Vagina (tissue), 2 donors: ENCODE measurements around the gene EGFLAM.

Experiments
- POLR2A ChIP-seq, 2 donors: fragments of 450-650 bp; IDR thresholded peaks; one replicate each; pipeline ENCODE4 v1.6.1; 2017; ENCODE audit warnings: antibody characterized with exemption in 2 of 2, mild to moderate bottlenecking in 2 of 2, moderate library complexity in 2 of 2
- POLR2AphosphoS5 ChIP-seq, 2 donors: sonication (generic); formaldehyde crosslinking; IDR thresholded peaks; one replicate each; pipeline ENCODE4 v1.9.0; 2017; ENCODE audit warnings: antibody characterized with exemption in 2 of 2, mild to moderate bottlenecking in 2 of 2, low read depth in 1 of 2; ENCODE audit not compliant: insufficient read depth in 1 of 2
- TF ChIP-seq, protein P1 (sequence below), 3 experiments: fragments of 450-650 bp in 2 of 3; fragments of 200-600 bp in 1 of 3; sonication (generic) in 1 of 3; IDR thresholded peaks; one replicate each; pipeline ENCODE4 v1.5.1; 2017 to 2019; ENCODE audit warnings: antibody characterized with exemption in 3 of 3, mild to moderate bottlenecking in 2 of 3, moderate library complexity in 2 of 3

DNA sequence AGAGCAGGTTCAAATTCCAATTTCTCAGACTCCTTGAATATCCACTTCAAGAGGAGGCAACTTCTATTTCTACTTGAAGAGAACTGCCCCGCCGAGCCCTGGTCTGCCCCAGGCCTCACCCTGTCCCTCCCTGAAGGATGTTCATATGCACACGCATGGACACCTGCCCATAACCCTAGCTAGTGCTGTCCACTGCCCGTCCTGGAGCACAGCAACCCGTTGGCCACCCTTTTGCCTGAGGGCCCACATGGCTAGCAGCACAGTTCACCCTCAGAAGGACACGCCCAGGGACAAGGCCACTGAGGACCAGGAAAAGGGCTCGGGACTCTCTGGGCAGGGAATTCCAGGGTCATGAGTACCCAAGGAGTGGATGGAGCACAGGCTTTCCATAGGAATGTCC, 63.6 kb downstream of the EGFLAM start:
- no peak for TF ChIP-seq POLR2A (IDR thresholded peaks at IDR 0.05)
- TF ChIP-seq, protein P1, sequence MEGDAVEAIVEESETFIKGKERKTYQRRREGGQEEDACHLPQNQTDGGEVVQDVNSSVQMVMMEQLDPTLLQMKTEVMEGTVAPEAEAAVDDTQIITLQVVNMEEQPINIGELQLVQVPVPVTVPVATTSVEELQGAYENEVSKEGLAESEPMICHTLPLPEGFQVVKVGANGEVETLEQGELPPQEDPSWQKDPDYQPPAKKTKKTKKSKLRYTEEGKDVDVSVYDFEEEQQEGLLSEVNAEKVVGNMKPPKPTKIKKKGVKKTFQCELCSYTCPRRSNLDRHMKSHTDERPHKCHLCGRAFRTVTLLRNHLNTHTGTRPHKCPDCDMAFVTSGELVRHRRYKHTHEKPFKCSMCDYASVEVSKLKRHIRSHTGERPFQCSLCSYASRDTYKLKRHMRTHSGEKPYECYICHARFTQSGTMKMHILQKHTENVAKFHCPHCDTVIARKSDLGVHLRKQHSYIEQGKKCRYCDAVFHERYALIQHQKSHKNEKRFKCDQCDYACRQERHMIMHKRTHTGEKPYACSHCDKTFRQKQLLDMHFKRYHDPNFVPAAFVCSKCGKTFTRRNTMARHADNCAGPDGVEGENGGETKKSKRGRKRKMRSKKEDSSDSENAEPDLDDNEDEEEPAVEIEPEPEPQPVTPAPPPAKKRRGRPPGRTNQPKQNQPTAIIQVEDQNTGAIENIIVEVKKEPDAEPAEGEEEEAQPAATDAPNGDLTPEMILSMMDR (IDR thresholded peaks at IDR 0.05): no peak
- no peak for TF ChIP-seq POLR2AphosphoS5 (IDR thresholded peaks at IDR 0.05; ENCODE audit: insufficient read depth in 1 of 2, low read depth in 1 of 2)
